Neural progenitor cell (in vitro differentiated cells): ENCODE data around the gene SGSM1. TPM values are rescaled to one million over a fixed set of nuclear protein-coding genes. Genes with fewer than 3 reads are reported as not detected.
A peak's percentile ranks its signal among the peaks of the same experiment; 100 is the strongest.

Experiments used
- DNase-seq: peaks from one replicate; pipeline ENCODE4 v3.0.0-alpha.2; 2016; ENCODE audit warnings: low spot score
- H2AFZ ChIP-seq: fragments of 200-600 bp; sonication (generic); replicated peaks from 2 replicates; pipeline ENCODE4 v1.6.1; 2016; ENCODE audit warnings: antibody characterized with exemption
- H3F3A ChIP-seq: fragments of 200-600 bp; sonication (generic); 2 replicates; pipeline ENCODE4 v1.6.1; 2016; ENCODE audit warnings: antibody characterized with exemption, low read depth
- H3K27ac ChIP-seq: fragments of 200-600 bp; sonication (generic); 2 replicates; pipeline ENCODE4 v1.5.1; 2016; ENCODE audit warnings: mild to moderate bottlenecking
- H3K27me3 ChIP-seq: fragments of 200-600 bp; sonication (generic); 2 replicates; pipeline ENCODE4 v1.6.1; 2016; ENCODE audit warnings: mild to moderate bottlenecking, moderate library complexity
- H3K36me3 ChIP-seq: fragments of 200-600 bp; sonication (generic); 2 replicates; pipeline ENCODE4 v1.5.1; 2016
- H3K4me1 ChIP-seq: fragments of 200-600 bp; sonication (generic); 2 replicates; pipeline ENCODE4 v1.6.1; 2016; ENCODE audit warnings: mixed run types
- H3K4me2 ChIP-seq: fragments of 200-600 bp; sonication (generic); 2 replicates; pipeline ENCODE4 v1.6.1; 2016
- H3K4me3 ChIP-seq: fragments of 200-600 bp; sonication (generic); 2 replicates; pipeline ENCODE4 v1.5.1; 2016
- H3K79me2 ChIP-seq: fragments of 200-600 bp; sonication (generic); 2 replicates; pipeline ENCODE4 v1.6.1; 2016; ENCODE audit warnings: low read depth
- H3K9ac ChIP-seq: fragments of 200-600 bp; sonication (generic); 2 replicates; pipeline ENCODE4 v1.6.1; 2016
- H3K9me3 ChIP-seq: fragments of 200-600 bp; sonication (generic); 2 replicates; pipeline ENCODE4 v1.5.1; 2016; ENCODE audit warnings: low read depth
- H4K20me1 ChIP-seq: fragments of 200-600 bp; sonication (generic); 2 replicates; pipeline ENCODE4 v1.6.1; 2016; ENCODE audit warnings: low read depth
- H3K27ac Mint-ChIP-seq: 3 replicates; pipeline ENCODE4 v1.8.0; 2021; ENCODE audit warnings: mixed read lengths
- H3K27me3 Mint-ChIP-seq: 2 replicates; pipeline ENCODE4 v1.8.0; 2022; ENCODE audit warnings: low read depth, mild to moderate bottlenecking, inconsistent platforms, moderate library complexity, mixed read lengths; ENCODE audit not compliant: insufficient read depth
- H3K36me3 Mint-ChIP-seq: 3 replicates; pipeline ENCODE4 v1.8.0; 2021; ENCODE audit warnings: mixed read lengths
- H3K4me1 Mint-ChIP-seq: 3 replicates; pipeline ENCODE4 v1.8.0; 2021; ENCODE audit warnings: mixed read lengths
- H3K4me3 Mint-ChIP-seq: 3 replicates; pipeline ENCODE4 v1.8.0; 2021; ENCODE audit warnings: mild to moderate bottlenecking, moderate library complexity, mixed read lengths
- H3K9me3 Mint-ChIP-seq: 3 replicates; pipeline ENCODE4 v1.8.0; 2020; ENCODE audit warnings: mixed read lengths
- EZH2 ChIP-seq: fragments of 200-600 bp; sonication (generic); IDR thresholded peaks from 2 replicates; pipeline ENCODE4 v1.6.1; 2017; ENCODE audit warnings: antibody characterized with exemption, mild to moderate bottlenecking, moderate library complexity
- EZH2phosphoT487 ChIP-seq: fragments of 200-600 bp; sonication (generic); IDR thresholded peaks from 2 replicates; pipeline ENCODE4 v1.6.1; 2017; ENCODE audit warnings: antibody characterized with exemption
- total RNA-seq: library from RNA; depleted of rRNA; stranded (reverse); fragments of >200 nt; gene quantifications from 2 replicates; pipeline ENCODE4 v1.2.3, GENCODE V29; 2015; ENCODE audit warnings: low replicate concordance
- TF ChIP-seq, protein P1 (sequence below): fragments of 200-600 bp; sonication (generic); IDR thresholded peaks from 2 replicates; pipeline ENCODE4 v1.5.1; 2017; ENCODE audit warnings: antibody characterized with exemption, mild to moderate bottlenecking

The SGSM1 gene
- total RNA-seq, 1 donor from 2014 or later, result 1.1 TPM

- H3K9me3 Mint-ChIP-seq, result no peaks in the 10 kb centered on the region
- Histone ChIP-seq H3K4me3 (no peak overlapping the region), H3K79me2 (peaks cover 99% of the 10 kb centered on the region), H3K9ac (no peak overlapping the region), H3K27me3 (no peaks in the 10 kb centered on the region), H3K9me3 (no peaks in the 10 kb centered on the region), H3K36me3 (no peaks in the 10 kb centered on the region), H3K4me1 (peaks cover 7% of the 10 kb centered on the region), H2AFZ (no peak overlapping the region), H3K27ac (no peak overlapping the region), H4K20me1 (peaks cover 69% of the 10 kb centered on the region), H3F3A (peaks cover 5% of the 10 kb centered on the region), H3K4me2 (no peak overlapping the region)
- TF ChIP-seq EZH2phosphoT487 (no peak), EZH2 (no peak)
- TF ChIP-seq, protein P1, sequence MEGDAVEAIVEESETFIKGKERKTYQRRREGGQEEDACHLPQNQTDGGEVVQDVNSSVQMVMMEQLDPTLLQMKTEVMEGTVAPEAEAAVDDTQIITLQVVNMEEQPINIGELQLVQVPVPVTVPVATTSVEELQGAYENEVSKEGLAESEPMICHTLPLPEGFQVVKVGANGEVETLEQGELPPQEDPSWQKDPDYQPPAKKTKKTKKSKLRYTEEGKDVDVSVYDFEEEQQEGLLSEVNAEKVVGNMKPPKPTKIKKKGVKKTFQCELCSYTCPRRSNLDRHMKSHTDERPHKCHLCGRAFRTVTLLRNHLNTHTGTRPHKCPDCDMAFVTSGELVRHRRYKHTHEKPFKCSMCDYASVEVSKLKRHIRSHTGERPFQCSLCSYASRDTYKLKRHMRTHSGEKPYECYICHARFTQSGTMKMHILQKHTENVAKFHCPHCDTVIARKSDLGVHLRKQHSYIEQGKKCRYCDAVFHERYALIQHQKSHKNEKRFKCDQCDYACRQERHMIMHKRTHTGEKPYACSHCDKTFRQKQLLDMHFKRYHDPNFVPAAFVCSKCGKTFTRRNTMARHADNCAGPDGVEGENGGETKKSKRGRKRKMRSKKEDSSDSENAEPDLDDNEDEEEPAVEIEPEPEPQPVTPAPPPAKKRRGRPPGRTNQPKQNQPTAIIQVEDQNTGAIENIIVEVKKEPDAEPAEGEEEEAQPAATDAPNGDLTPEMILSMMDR, result no peak
- H3K27me3 Mint-ChIP-seq, result no peaks in the 10 kb centered on the region
- no peak overlapping the region for H3K4me3 Mint-ChIP-seq
- DNase-seq, result no peak
- no peaks in the 10 kb centered on the region for H3K36me3 Mint-ChIP-seq
- H3K27ac Mint-ChIP-seq, result no peak overlapping the region
- H3K4me1 Mint-ChIP-seq, result peaks cover 12% of the 10 kb centered on the region
Measured at GRCh38 chr22:24962094-24962493, 156.1 kb downstream of the SGSM1 start.

DNA sequence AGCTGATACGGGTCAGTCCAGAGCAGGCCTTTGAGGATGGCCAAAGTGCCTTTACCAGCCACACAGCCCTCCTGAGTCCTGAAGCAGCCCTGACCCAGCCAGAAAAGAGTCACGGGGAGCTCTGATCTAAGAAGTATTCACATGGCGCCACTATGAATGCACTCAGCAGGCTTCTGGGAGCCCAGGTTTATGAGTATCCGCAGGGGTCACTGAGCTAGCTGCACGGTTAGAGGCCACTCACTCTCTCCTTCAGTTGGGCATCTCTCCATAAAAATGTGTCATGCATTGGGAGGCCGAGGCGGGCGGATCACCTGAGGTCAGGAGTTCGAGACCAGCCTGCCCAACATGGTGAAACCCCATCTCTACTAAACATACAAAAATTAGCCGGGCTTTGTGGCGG is 156.8 kb downstream of the SGSM1 start:
- Histone ChIP-seq H3K4me3 (no peak overlapping the region), H3K27ac (no peak overlapping the region), H3K4me1 (peaks cover 7% of the 10 kb centered on the region), H4K20me1 (peaks cover 72% of the 10 kb centered on the region), H3K27me3 (no peaks in the 10 kb centered on the region), H3K9me3 (no peaks in the 10 kb centered on the region), H2AFZ (no peak overlapping the region), H3K36me3 (no peaks in the 10 kb centered on the region), H3K4me2 (no peak overlapping the region), H3K79me2 (peaks cover 97% of the 10 kb centered on the region), H3K9ac (no peak overlapping the region), H3F3A (peaks cover 8% of the 10 kb centered on the region)
- Mint-ChIP-seq H3K4me3 (no peak overlapping the region), H3K27ac (no peak overlapping the region), H3K9me3 (no peaks in the 10 kb centered on the region), H3K4me1 (peaks cover 12% of the 10 kb centered on the region), H3K36me3 (no peaks in the 10 kb centered on the region), H3K27me3 (no peaks in the 10 kb centered on the region)
- TF ChIP-seq EZH2, result no peak
- TF ChIP-seq EZH2phosphoT487, result no peak
- TF ChIP-seq, protein P1, result no peak
- no peak for DNase-seq

DNA sequence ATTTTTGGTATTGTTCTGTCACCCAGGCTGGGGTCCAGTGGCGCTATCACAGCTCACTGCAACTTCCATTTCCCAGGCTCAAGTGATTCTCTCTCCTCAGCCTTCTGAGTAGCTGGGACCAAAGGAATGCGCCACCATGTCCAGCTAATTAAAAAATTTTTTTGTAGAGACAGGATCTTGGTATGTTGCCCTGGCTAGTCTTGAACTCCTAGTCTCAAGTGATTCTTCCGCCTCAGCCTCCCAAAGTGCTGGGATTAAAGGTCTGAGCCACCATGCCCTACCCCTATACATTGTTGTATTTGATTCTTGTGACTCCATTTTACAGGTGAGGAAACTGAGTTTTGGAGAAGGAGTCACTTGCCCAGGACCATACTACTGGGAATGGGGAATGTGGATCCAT is 158.4 kb downstream of the SGSM1 start:
- no peaks in the 10 kb centered on the region for H3K27me3 Mint-ChIP-seq
- Histone ChIP-seq H3F3A (peaks cover 8% of the 10 kb centered on the region), H2AFZ (no peak overlapping the region), H3K9me3 (no peaks in the 10 kb centered on the region), H3K4me2 (no peak overlapping the region), H3K27me3 (no peaks in the 10 kb centered on the region), H4K20me1 (peaks cover 80% of the 10 kb centered on the region), H3K27ac (no peak overlapping the region), H3K4me1 (peaks cover 16% of the 10 kb centered on the region), H3K79me2 (peaks cover 98% of the 10 kb centered on the region), H3K9ac (no peak overlapping the region), H3K4me3 (no peak overlapping the region), H3K36me3 (no peaks in the 10 kb centered on the region)
- H3K9me3 Mint-ChIP-seq, result no peaks in the 10 kb centered on the region
- H3K36me3 Mint-ChIP-seq, result no peaks in the 10 kb centered on the region
- TF ChIP-seq EZH2phosphoT487 (no peak), EZH2 (no peak)
- TF ChIP-seq, protein P1, result no peak
- H3K27ac Mint-ChIP-seq, result peak overlapping the region; percentile 42
- no peak for DNase-seq
- peaks cover 17% of the 10 kb centered on the region for H3K4me1 Mint-ChIP-seq
- no peak overlapping the region for H3K4me3 Mint-ChIP-seq
